ENCODE data around the gene B4GALT3. TPM values are rescaled to one million over a fixed set of nuclear protein-coding genes. Genes with fewer than 3 reads are reported as not detected.

The B4GALT3 gene
- total and polyA plus RNA-seq, 2 of the 4 experiments (the other 2 are of a cell fraction), result 19.9 to 36.0 TPM

- no TSS peak for BruUV-seq (replicated peaks)
- H4K91ac ChIP-seq (ENCODE audit: insufficient read depth, low read depth, low read length), result 0 out of 2 replicates have a peak overlapping the region, but pooled peaks have one; percentile 32
- intact Hi-C loops (cut with micrococcal nuclease), result no loop called here
- peak overlapping the region; percentile 94 for H2AFZ ChIP-seq (replicated peaks; ENCODE audit: low read length, poor library complexity)
- peaks cover 24% of the 10 kb centered on the region for H3K9me1 ChIP-seq (ENCODE audit: insufficient read depth, low read length)
- in situ Hi-C loops (cut with MboI; ENCODE audit: low sequenced_read_pairs), result no loop called here
- no peaks in the 10 kb centered on the region for H3K9me3 ChIP-seq (ENCODE audit: control insufficient read depth, insufficient read depth, low read length)
- no peak overlapping the region for H4K5ac ChIP-seq (ENCODE audit: low read depth, low read length)
- no peak overlapping the region for H2BK5ac ChIP-seq (ENCODE audit: low read depth, low read length, poor library complexity, severe bottlenecking)
- H3K27me3 ChIP-seq (ENCODE audit: control insufficient read depth, insufficient read depth, low read length), result no peaks in the 10 kb centered on the region
- 68% methylated on average over 5 of the region's 5 CpGs; no CpG with 5 or more reads in 1 of the 2 experiments for WGBS, 2 experiments (ENCODE audit: extremely low coverage in 2 of 2, insufficient read length in 1 of 2)
- H3K56ac ChIP-seq (ENCODE audit: extremely low read depth, insufficient read depth, low read length), result no peak overlapping the region
- H3K23ac ChIP-seq (ENCODE audit: low read depth, low read length), result no peak overlapping the region
- 0 out of 2 replicates have a peak overlapping the region, but pooled peaks have one; percentile 24 for H3K14ac ChIP-seq (replicated peaks; ENCODE audit: low read depth, low read length)
- H2BK120ac ChIP-seq (ENCODE audit: low read depth, low read length), result no peak overlapping the region; the same call in 1 of the 2 replicates
- peaks cover 14 to 24% of the 10 kb centered on the region in 2 experiments for H3K79me1 ChIP-seq (ENCODE audit: low read depth in 1 of 2, low read length in 2 of 2)
- H4K20me1 ChIP-seq (ENCODE audit: insufficient read depth, low read length), result no peaks in the 10 kb centered on the region
- H3K18ac ChIP-seq (ENCODE audit: low read depth, low read length), result no peak overlapping the region
- peak overlapping the region; percentile 42 to 96; a peak in 2 of 4 replicates for H4K8ac ChIP-seq (ENCODE audit: low read depth in 2 of 2, low read length in 2 of 2)
- no peak overlapping the region for H3K27ac ChIP-seq (ENCODE audit: insufficient read depth, low read length)
- peak overlapping the region; percentile 50 for H3K4ac ChIP-seq (ENCODE audit: low read depth, low read length)
- DNase-seq (no peak), ATAC-seq (ENCODE audit: low read depth) (no peak)
- TF ChIP-seq SMC3 (IDR thresholded peaks at IDR 0.05; ENCODE audit: low read depth, low read length) (no peak), BHLHE40 (IDR thresholded peaks at IDR 0.05; ENCODE audit: low read depth, low read length) (no peak), MXI1 (IDR thresholded peaks at IDR 0.05; ENCODE audit: borderline replicate concordance, low read depth, low read length) (no peak), RFX5 (IDR thresholded peaks at IDR 0.05; ENCODE audit: low read depth, low read length) (no peak), USF2 (IDR thresholded peaks at IDR 0.05; ENCODE audit: low read depth, low read length) (no peak), MAFK (IDR thresholded peaks at IDR 0.05; ENCODE audit: low read depth, low read length) (no peak), NFE2L2 (IDR thresholded peaks at IDR 0.05; ENCODE audit: low read depth, low read length) (no peak)
- H3K4me2 ChIP-seq (ENCODE audit: low read depth, low read length), result no peak overlapping the region
- H3K4me1 ChIP-seq (ENCODE audit: control insufficient read depth, insufficient read depth, low read length), result peaks cover 31% of the 10 kb centered on the region
- H3K4me3 ChIP-seq (ENCODE audit: insufficient read depth, low read depth, low read length), result no peak overlapping the region
- no peak overlapping the region for H2BK20ac ChIP-seq (ENCODE audit: low read depth, low read length)
- peaks cover 5% of the 10 kb centered on the region; the same call in 1 of the 2 replicates for H3K36me3 ChIP-seq (ENCODE audit: control insufficient read depth, insufficient read depth, low read length)
- ChIA-PET CTCF (no interaction called here), POLR2A (ENCODE audit: unreplicated experiment) (no interaction called here)
- no peak overlapping the region for H2BK15ac ChIP-seq (ENCODE audit: low read depth, low read length)
- H2AK9ac ChIP-seq (replicated peaks; ENCODE audit: low read depth, low read length, poor library complexity), result peak overlapping the region; percentile 71
- H2AK5ac ChIP-seq (ENCODE audit: low read depth, low read length), result no peak overlapping the region; the same call in 1 of the 2 replicates
- dilution Hi-C loops (cut with HindIII; ENCODE audit: low sequenced_read_pairs, unreplicated experiment), result no loop called here
- no peak overlapping the region for H3K9ac ChIP-seq (ENCODE audit: low read depth, low read length)
Measured at GRCh38 chr1:161199506-161200139, 22.3 kb upstream of the B4GALT3 start.

Measured in IMR-90 (cell line).